Mesothelial cell of epicardium (in vitro differentiated cells): Measurements from ENCODE around the gene ATXN2L. TPM values are rescaled to one million over a fixed set of nuclear protein-coding genes. Genes with fewer than 3 reads are reported as not detected.
"Not testable (repeated sequence)": the region's sequence is repeated elsewhere in the genome, so short reads cannot be mapped to it uniquely, and the experiment has no call there.

Experiments used
- DNase-seq, 2 experiments: peaks; one replicate each; pipeline ENCODE4 v3.0.0; 2021; ENCODE audit warnings: low spot score in 2 of 2; ENCODE audit not compliant: unreplicated experiment in 2 of 2
- H3K27ac Mint-ChIP-seq: 2 replicates; pipeline ENCODE4 v1.8.0; 2021; ENCODE audit warnings: mixed read lengths
- H3K27me3 Mint-ChIP-seq: 2 replicates; pipeline ENCODE4 v1.8.0; 2021; ENCODE audit warnings: low read depth, mixed read lengths
- H3K36me3 Mint-ChIP-seq: 2 replicates; pipeline ENCODE4 v1.8.0; 2021; ENCODE audit warnings: mixed read lengths
- H3K4me1 Mint-ChIP-seq: 2 replicates; pipeline ENCODE4 v1.8.0; 2021; ENCODE audit warnings: mixed read lengths
- H3K4me3 Mint-ChIP-seq: 2 replicates; pipeline ENCODE4 v1.8.0; 2021; ENCODE audit warnings: mild to moderate bottlenecking, moderate library complexity, mixed read lengths
- H3K9me3 Mint-ChIP-seq: 2 replicates; pipeline ENCODE4 v1.8.0; 2021; ENCODE audit warnings: mixed read lengths
- total RNA-seq: library from RNA; stranded (reverse); gene quantifications from 3 replicates; pipeline ENCODE4 v1.2.1, GENCODE V29; 2021
- TF ChIP-seq, protein P1 (sequence below): fragments of 200-600 bp; sonication (generic); IDR thresholded peaks from one replicate; pipeline ENCODE4 v1.5.0; 2021; ENCODE audit warnings: antibody characterized with exemption; ENCODE audit not compliant: unreplicated experiment

The ATXN2L gene, protein sequence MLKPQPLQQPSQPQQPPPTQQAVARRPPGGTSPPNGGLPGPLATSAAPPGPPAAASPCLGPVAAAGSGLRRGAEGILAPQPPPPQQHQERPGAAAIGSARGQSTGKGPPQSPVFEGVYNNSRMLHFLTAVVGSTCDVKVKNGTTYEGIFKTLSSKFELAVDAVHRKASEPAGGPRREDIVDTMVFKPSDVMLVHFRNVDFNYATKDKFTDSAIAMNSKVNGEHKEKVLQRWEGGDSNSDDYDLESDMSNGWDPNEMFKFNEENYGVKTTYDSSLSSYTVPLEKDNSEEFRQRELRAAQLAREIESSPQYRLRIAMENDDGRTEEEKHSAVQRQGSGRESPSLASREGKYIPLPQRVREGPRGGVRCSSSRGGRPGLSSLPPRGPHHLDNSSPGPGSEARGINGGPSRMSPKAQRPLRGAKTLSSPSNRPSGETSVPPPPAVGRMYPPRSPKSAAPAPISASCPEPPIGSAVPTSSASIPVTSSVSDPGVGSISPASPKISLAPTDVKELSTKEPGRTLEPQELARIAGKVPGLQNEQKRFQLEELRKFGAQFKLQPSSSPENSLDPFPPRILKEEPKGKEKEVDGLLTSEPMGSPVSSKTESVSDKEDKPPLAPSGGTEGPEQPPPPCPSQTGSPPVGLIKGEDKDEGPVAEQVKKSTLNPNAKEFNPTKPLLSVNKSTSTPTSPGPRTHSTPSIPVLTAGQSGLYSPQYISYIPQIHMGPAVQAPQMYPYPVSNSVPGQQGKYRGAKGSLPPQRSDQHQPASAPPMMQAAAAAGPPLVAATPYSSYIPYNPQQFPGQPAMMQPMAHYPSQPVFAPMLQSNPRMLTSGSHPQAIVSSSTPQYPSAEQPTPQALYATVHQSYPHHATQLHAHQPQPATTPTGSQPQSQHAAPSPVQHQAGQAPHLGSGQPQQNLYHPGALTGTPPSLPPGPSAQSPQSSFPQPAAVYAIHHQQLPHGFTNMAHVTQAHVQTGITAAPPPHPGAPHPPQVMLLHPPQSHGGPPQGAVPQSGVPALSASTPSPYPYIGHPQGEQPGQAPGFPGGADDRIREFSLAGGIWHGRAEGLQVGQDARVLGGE
- 215 to 230 TPM (median 219 TPM) in 3 replicates for total RNA-seq

DNA sequence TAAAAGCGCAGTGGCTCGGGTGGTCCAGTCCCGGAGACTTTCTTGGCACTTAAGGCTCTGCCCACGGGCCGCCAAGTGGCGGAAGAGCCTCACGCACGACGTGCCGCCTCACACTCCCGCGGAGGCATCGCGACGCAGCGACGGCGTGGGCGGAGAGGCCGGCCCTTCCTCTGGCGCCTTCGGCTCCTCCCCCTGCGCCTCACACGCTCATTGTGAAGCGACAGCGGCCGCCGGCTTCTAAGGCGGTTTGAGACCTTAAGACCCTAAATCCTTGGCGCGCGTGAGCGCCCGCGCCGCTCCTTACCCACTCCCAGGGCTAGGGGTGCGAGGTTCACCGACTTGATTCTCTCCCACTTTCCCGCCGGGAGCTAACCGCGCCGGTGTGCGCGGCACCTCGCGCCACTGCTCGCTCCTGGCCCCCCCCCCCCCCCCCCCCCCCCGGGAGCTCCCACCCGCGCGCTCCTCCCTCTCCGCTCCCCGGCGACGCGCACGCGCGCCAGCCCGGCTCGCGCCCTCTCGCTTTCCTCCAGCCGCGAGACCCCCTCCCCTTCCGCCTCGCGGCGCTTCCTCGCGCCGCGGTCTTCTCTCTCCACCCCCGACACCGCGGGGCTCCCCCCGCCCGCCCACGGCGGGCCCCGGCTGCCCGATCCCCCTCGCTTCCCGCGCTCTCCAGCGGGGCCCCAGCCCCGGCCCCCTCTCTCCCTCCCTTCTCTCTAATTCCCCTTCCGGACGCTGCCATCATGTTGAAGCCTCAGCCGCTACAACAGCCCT, at the start of gene ATXN2L:
ATXN2L (plus strand) TSS at position 480 of the 771 bp plus-strand sequence; CDS start at position 741, 261 bp downstream.
- Mint-ChIP-seq H3K27ac (peak within 1 kb of the TSS; percentile 100), H3K36me3 (peaks cover 23% of the 10 kb centered on the region), H3K9me3 (no peaks in the 10 kb centered on the region), H3K4me1 (peaks cover 28% of the 10 kb centered on the region), H3K27me3 (no peaks in the 10 kb centered on the region), H3K4me3 (peak within 1 kb of the TSS; percentile 99)
- peak; percentile 82 to 89 for DNase-seq
- TF ChIP-seq, protein P1, sequence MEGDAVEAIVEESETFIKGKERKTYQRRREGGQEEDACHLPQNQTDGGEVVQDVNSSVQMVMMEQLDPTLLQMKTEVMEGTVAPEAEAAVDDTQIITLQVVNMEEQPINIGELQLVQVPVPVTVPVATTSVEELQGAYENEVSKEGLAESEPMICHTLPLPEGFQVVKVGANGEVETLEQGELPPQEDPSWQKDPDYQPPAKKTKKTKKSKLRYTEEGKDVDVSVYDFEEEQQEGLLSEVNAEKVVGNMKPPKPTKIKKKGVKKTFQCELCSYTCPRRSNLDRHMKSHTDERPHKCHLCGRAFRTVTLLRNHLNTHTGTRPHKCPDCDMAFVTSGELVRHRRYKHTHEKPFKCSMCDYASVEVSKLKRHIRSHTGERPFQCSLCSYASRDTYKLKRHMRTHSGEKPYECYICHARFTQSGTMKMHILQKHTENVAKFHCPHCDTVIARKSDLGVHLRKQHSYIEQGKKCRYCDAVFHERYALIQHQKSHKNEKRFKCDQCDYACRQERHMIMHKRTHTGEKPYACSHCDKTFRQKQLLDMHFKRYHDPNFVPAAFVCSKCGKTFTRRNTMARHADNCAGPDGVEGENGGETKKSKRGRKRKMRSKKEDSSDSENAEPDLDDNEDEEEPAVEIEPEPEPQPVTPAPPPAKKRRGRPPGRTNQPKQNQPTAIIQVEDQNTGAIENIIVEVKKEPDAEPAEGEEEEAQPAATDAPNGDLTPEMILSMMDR = no peak

DNA sequence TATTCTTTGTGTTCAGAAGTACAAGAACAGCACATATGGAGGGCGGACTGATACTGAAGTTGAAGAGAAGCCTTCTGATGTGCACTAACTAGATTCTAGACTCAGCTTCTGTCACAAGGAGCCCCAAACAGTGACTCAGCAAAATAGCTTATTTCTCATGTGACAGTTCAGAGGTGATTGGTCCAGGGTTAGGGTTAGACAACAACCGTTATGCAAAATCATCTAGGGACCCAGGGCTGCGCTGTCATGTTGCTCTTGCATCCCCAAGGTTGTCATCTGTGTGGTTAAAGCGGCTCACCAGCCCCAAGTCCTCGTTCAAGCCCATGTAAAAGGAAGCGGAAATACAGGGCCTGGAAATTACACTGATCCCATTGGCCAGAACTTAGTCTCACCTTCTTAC, 41.1 kb upstream of the ATXN2L start:
- H3K4me1 Mint-ChIP-seq, H3K9me3 Mint-ChIP-seq, DNase-seq, H3K27me3 Mint-ChIP-seq, H3K27ac Mint-ChIP-seq, H3K36me3 Mint-ChIP-seq, H3K4me3 Mint-ChIP-seq: not testable (repeated sequence)

DNA sequence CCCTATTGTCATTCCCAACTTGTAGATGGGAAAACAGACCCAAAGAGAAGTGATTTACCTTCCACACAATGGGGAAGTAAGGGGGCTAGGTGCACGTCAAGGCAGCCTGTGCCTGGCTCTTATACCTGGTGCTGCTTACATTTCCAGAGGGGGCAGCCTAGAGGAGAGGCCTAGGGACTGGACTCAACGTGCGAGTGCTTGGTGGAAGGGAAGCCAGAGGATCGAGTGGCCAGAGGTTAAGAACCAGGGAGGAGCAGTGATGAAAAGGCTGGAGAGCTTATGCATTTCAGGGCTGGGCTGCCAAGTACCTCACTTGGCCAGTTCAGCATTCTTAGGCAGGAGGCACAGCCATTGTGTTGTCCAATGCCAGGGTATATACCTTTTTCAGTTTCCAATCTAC, 40.4 kb upstream of the ATXN2L start:
- H3K4me3 Mint-ChIP-seq, H3K9me3 Mint-ChIP-seq, H3K27ac Mint-ChIP-seq, H3K4me1 Mint-ChIP-seq, H3K36me3 Mint-ChIP-seq, H3K27me3 Mint-ChIP-seq, DNase-seq: not testable (repeated sequence)

DNA sequence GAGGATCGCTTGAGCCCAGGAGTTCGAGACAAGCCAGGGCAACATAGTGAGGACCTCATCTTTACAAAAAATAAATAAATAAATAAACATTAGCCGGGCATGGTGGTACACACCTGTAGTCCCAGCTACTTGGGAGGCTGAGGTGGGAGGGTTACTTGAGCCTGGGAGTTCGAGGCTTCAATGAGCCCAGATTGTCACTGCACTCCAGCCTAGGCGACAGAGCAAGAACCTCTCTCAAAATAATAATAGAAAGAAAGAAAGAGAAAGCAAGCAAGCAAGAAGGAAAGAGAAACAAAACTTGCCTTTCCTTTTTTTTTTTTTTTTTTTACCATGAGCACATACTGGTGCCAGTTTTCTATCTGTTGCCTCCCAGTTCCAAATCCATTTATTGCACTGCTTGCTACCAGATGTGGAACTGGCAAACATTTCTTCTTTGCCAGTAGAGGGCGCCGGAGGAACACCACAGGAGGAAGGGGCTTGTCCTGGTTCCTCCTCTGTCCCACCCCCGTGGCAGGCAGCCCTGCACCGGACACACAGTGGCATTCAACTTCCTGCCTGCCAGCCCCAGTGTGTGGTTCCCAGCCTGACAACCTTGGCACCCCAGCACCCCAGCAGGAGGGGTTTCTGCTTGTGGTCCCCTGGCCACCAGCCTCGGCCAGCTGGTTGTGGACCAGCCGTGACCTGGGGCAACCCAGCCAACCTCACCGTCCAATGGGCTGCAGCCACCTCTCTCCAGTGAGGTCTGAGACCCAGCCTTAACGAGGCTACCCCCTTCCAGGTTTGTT, 20.4 kb upstream of the ATXN2L start:
- TF ChIP-seq, protein P1 = peak; percentile 18
- not testable (repeated sequence) for H3K27me3 Mint-ChIP-seq, H3K4me1 Mint-ChIP-seq, H3K27ac Mint-ChIP-seq, H3K9me3 Mint-ChIP-seq, H3K36me3 Mint-ChIP-seq
- peak in 1 of 2 experiments; percentile 45 for DNase-seq
- peak overlapping the region; percentile 53 for H3K4me3 Mint-ChIP-seq

DNA sequence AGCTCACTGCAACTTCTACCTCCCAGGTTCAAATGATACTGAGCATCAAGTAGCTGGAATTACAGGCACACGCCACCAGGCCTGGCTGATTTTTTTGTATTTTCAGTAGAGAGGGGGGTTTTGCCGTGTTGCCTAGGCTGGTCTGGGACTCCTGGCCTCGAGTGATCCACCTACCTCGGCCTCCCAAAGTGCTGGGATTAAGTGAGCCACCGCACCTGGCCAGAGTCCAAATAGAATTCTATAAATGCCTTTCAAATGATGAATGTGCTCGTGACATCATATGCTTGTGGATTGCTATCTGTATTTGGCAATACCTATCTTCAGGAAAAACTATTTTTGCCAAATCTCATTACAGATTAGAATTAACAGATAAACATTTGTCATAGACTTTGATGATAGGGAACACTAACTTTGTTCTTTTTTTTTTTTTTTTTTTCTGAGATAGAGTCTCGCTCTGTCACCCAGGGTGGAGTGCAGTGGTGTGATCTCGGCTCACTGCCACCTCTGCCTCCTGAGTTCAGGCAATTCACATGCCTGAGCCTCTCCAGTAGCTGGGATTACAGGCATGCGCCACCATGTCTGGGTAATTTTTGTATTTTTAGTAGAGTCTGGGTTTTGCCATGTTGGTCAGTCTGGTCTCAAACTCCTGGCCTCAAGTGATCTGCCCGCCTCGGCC, 15.2 kb upstream of the ATXN2L start:
- H3K27ac Mint-ChIP-seq, DNase-seq, H3K27me3 Mint-ChIP-seq, H3K4me3 Mint-ChIP-seq, H3K4me1 Mint-ChIP-seq, H3K9me3 Mint-ChIP-seq, H3K36me3 Mint-ChIP-seq: not testable (repeated sequence)

DNA sequence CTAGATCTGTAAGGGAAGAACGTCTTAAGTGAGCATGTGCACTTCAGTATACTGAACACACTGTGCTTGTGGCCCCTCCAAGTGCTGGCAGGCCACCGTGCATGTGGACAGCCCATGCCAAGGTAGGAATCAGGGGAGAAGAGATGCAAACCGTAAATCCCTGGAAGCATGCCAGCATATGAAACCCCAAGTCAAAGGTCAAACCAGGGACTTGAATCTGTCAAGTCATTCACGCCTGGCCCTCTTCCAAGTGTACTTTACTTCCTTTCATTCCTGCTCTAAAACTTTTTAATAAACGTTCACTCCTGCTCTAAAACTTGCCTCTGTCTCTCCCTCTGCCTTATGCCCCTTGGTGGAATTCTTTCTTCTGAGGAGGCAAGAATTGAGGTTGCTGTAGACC, 2.8 kb upstream of the ATXN2L start:
- TF ChIP-seq, protein P1 = no peak
- no peak for DNase-seq
- Mint-ChIP-seq H3K27me3 (no peaks in the 10 kb centered on the region), H3K9me3 (peaks cover 4% of the 10 kb centered on the region), H3K27ac (no peak overlapping the region), H3K36me3 (peaks cover 11% of the 10 kb centered on the region), H3K4me1 (peaks cover 14% of the 10 kb centered on the region), H3K4me3 (no peak overlapping the region)

DNA sequence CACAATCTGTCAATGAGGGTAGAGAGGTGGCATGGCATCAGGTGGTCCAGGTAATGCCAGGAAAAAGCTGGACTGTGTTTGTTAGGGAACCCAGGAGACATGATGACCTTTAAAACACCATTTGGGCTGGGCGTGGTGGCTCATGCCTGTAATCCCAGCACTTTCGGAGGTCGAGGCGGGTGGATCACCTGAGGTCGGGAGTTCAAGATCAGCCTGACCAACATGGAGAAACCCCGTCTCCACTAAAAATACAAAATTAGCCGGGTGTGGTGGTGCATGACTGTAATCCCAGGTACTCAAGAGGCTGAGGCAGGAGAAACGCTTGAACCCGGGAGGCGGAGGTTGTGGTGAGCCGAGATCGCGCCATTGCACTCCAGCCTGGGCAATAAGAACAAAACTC, 2.3 kb upstream of the ATXN2L start:
- H3K4me3 Mint-ChIP-seq = not testable (repeated sequence)
- peak overlapping the region; percentile 6 for H3K27ac Mint-ChIP-seq

More for the DNA sequence above, 2.3 kb upstream of the ATXN2L start:
- H3K36me3 Mint-ChIP-seq = peaks cover 15% of the 10 kb centered on the region
- H3K27me3 Mint-ChIP-seq, DNase-seq, H3K9me3 Mint-ChIP-seq: not testable (repeated sequence)
- peaks cover 20% of the 10 kb centered on the region for H3K4me1 Mint-ChIP-seq
